PC-3 (cell line): ENCODE data around the gene KDM2B. TPM values are rescaled to one million over a fixed set of nuclear protein-coding genes. Genes with fewer than 3 reads are reported as not detected.

Source experiments
- ATAC-seq: fragments of 200-7000 bp; cut with Tn5 transposase; 2 replicates; pipeline ENCODE4 v1.9.1; 2020; ENCODE audit warnings: mild to moderate bottlenecking, moderate library complexity
- BruUV-seq: library from RNA; stranded (reverse); fragments of 400-500 nt; replicated peaks from 2 replicates; lab custom pipeline; 2021; lab: Mats Ljungman, UMichigan
- CTCF ChIA-PET: fragments of 300-600 bp; sonication (Branson Sonifier 250); formaldehyde crosslinking; loops from one replicate; lab custom pipeline; 2022; ENCODE audit warnings: antibody characterized with exemption; lab: Charles Lee
- POLR2A ChIA-PET: fragments of 300-600 bp; sonication (Branson Sonifier 250); formaldehyde crosslinking; loops from one replicate; lab custom pipeline; 2022; ENCODE audit warnings: antibody characterized with exemption; ENCODE audit not compliant: unreplicated experiment; lab: Charles Lee
- DNase-seq: peaks from one replicate; pipeline ENCODE4 v3.0.0-alpha.2; 2015
- H2AFZ ChIP-seq: fragments of 300-600 bp; sonication (generic); 2 replicates; pipeline ENCODE4 v1.6.0; 2016; ENCODE audit warnings: antibody characterized with exemption, low read length
- H3F3A ChIP-seq: fragments of 300-600 bp; sonication (generic); one replicate; pipeline ENCODE4 v1.6.0; 2017; ENCODE audit warnings: antibody characterized with exemption, low read length, control low read depth, mild to moderate bottlenecking; ENCODE audit not compliant: unreplicated experiment
- H3K27ac ChIP-seq: fragments of 300-600 bp; sonication (generic); 2 replicates; pipeline ENCODE4 v1.5.1; 2016; ENCODE audit warnings: mild to moderate bottlenecking, low read length
- H3K27me3 ChIP-seq: fragments of 300-600 bp; sonication (generic); 2 replicates; pipeline ENCODE4 v1.6.1; 2016; ENCODE audit warnings: low read length, mixed read lengths
- H3K36me3 ChIP-seq: fragments of 300-600 bp; sonication (generic); 2 replicates; pipeline ENCODE4 v1.6.1; 2016; ENCODE audit warnings: low read depth, mixed run types, low read length, mixed read lengths
- H3K4me1 ChIP-seq: fragments of 300-600 bp; sonication (generic); 2 replicates; pipeline ENCODE4 v1.5.1; 2016; ENCODE audit warnings: low read length; ENCODE audit not compliant: insufficient read depth
- H3K4me2 ChIP-seq: fragments of 300-600 bp; sonication (generic); 2 replicates; pipeline ENCODE4 v1.6.0; 2016; ENCODE audit warnings: low read length
- H3K4me3 ChIP-seq: fragments of 300-600 bp; sonication (generic); 2 replicates; pipeline ENCODE4 v1.5.1; 2016; ENCODE audit warnings: mild to moderate bottlenecking, low read length, mixed read lengths
- H3K79me2 ChIP-seq: fragments of 300-600 bp; sonication (generic); 2 replicates; pipeline ENCODE4 v1.6.1; 2017; ENCODE audit warnings: low read length, mixed read lengths
- H3K9ac ChIP-seq: fragments of 300-600 bp; sonication (generic); 2 replicates; pipeline ENCODE4 v1.6.0; 2016; ENCODE audit warnings: mild to moderate bottlenecking, low read length
- H3K9me2 ChIP-seq: fragments of 300-600 bp; sonication (generic); replicated peaks from 2 replicates; pipeline ENCODE4 v1.6.1; 2016; ENCODE audit warnings: mixed run types, low read length, mixed read lengths
- H3K9me3 ChIP-seq: fragments of 300-600 bp; sonication (generic); 2 replicates; pipeline ENCODE4 v1.6.1; 2016; ENCODE audit warnings: low read length, mixed read lengths
- H4K20me1 ChIP-seq: fragments of 300-600 bp; sonication (generic); 2 replicates; pipeline ENCODE4 v1.6.1; 2016; ENCODE audit warnings: low read length, mixed read lengths
- CTCF ChIP-seq: fragments of 300-600 bp; sonication (generic); conservative IDR thresholded peaks from 2 replicates; pipeline ENCODE4 v1.5.1; 2017; ENCODE audit warnings: antibody characterized with exemption, low read depth, mild to moderate bottlenecking, low read length
- EZH2 ChIP-seq: fragments of 300-600 bp; sonication (generic); IDR thresholded peaks from one replicate; pipeline ENCODE4 v1.6.1; 2017; ENCODE audit warnings: antibody characterized with exemption, mild to moderate bottlenecking, low read length; ENCODE audit not compliant: unreplicated experiment
- EZH2phosphoT487 ChIP-seq: fragments of 300-600 bp; sonication (generic); IDR thresholded peaks from 2 replicates; pipeline ENCODE4 v1.6.1; 2018; ENCODE audit warnings: mild to moderate bottlenecking, antibody characterized with exemption, low read length, borderline replicate concordance
- intact Hi-C: fragments of 100-400 bp; cut with micrococcal nuclease; formaldehyde crosslinking; loops from 2 replicates; pipeline ENCODE4 v1.9.0; 2023
- total RNA-seq: library from RNA; depleted of rRNA; stranded (reverse); fragments of >200 nt; gene quantifications from 2 replicates; pipeline ENCODE4 v1.2.3, GENCODE V29; 2014

KDM2B gene
- total RNA-seq, 1 experiment from 2014 or later, result 52.5 TPM

- Histone ChIP-seq H3K79me2 (0 out of 2 replicates have a peak, but pooled peaks cover 1% of the 10 kb centered on the region), H3K9me3 (no peaks in the 10 kb centered on the region), H2AFZ (no peak overlapping the region), H3K4me3 (no peak overlapping the region), H3K4me1 (no peaks in the 10 kb centered on the region), H3K9me2 (no peaks in the 10 kb centered on the region), H3K27me3 (no peaks in the 10 kb centered on the region), H3K36me3 (peaks cover 34% of the 10 kb centered on the region), H3K9ac (no peak overlapping the region), H3K27ac (no peak overlapping the region), H3F3A (no peaks in the 10 kb centered on the region), H3K4me2 (no peak overlapping the region), H4K20me1 (peaks cover 2% of the 10 kb centered on the region; the same call in 1 of the 2 replicates)
- POLR2A ChIA-PET, result no interaction called here
- intact Hi-C loops, result loop anchor here (1.0 to 5.0 kb wide), 2 partner anchors 91 to 109 kb away; partner anchors contain the start of gene ANAPC5
- ATAC-seq, result peak; percentile 99
- BruUV-seq, result no TSS peak
- DNase-seq, result peak; percentile 88
- peak; percentile 97 for TF ChIP-seq CTCF
- no peak for TF ChIP-seq EZH2phosphoT487
- no peak for TF ChIP-seq EZH2
- CTCF ChIA-PET, result interaction anchor here (0.5 to 1.9 kb wide), 4 partner anchors 9 to 470 kb away, joined by 3 to 8 read pairs (median 4); no protein-coding TSS in a partner anchor
These were observed 137.5 kb downstream of the KDM2B start for GRCh38 chr12:121443193-121443870.

GRCh38 chr12:121442028-121442948 lies 138.5 kb downstream of the KDM2B start:
- Histone ChIP-seq H3K27ac (no peak overlapping the region), H3K9me3 (no peaks in the 10 kb centered on the region), H3F3A (no peaks in the 10 kb centered on the region), H3K4me2 (no peak overlapping the region), H4K20me1 (peaks cover 3% of the 10 kb centered on the region; the same call in 1 of the 2 replicates), H3K9ac (no peak overlapping the region), H3K4me3 (no peak overlapping the region), H2AFZ (no peak overlapping the region), H3K9me2 (no peaks in the 10 kb centered on the region), H3K36me3 (peaks cover 42% of the 10 kb centered on the region), H3K27me3 (no peaks in the 10 kb centered on the region), H3K79me2 (no peaks in the 10 kb centered on the region), H3K4me1 (no peaks in the 10 kb centered on the region)
- ChIA-PET POLR2A (no interaction called here), CTCF (interaction anchor here (0.5 to 1.9 kb wide), 2 partner anchors 8 to 107 kb away, joined by 6 to 8 read pairs; no protein-coding TSS in a partner anchor)
- DNase-seq (no peak), ATAC-seq (no peak)
- TF ChIP-seq EZH2 (no peak), EZH2phosphoT487 (no peak), CTCF (no peak)
- intact Hi-C loops, result loop anchor here (5.0 kb wide), 1 partner anchor 90 kb away; the partner anchor contains the start of gene ANAPC5
- BruUV-seq, result no TSS peak
